ENCODE measurements around the gene SKI.

DNA sequence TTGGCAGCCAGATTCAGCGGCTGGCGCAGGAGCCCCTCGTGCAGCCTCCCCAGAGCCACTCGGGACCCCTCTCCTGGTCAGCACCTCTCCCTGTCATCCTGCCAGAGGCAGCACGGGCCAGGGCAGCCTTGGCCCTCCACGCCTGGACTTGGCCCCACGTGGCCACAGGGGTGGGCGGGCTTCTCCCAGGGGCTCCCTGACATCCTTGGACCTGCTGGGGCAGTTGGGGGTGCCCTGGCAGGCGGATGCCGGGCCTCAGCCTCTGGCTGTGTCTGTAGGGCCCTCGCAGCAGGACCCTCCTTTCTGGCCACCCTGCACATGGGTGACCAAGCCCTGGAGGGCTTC, 103.1 kb downstream of the SKI start:
- TF ChIP-seq, protein P1, sequence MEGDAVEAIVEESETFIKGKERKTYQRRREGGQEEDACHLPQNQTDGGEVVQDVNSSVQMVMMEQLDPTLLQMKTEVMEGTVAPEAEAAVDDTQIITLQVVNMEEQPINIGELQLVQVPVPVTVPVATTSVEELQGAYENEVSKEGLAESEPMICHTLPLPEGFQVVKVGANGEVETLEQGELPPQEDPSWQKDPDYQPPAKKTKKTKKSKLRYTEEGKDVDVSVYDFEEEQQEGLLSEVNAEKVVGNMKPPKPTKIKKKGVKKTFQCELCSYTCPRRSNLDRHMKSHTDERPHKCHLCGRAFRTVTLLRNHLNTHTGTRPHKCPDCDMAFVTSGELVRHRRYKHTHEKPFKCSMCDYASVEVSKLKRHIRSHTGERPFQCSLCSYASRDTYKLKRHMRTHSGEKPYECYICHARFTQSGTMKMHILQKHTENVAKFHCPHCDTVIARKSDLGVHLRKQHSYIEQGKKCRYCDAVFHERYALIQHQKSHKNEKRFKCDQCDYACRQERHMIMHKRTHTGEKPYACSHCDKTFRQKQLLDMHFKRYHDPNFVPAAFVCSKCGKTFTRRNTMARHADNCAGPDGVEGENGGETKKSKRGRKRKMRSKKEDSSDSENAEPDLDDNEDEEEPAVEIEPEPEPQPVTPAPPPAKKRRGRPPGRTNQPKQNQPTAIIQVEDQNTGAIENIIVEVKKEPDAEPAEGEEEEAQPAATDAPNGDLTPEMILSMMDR (IDR thresholded peaks at IDR 0.05; ENCODE audit: insufficient read depth, low read depth, low read length), result no peak
- TF ChIP-seq EZH2 (IDR thresholded peaks at IDR 0.05; ENCODE audit: insufficient read depth, low read length), result no peak

All from astrocyte (in vitro differentiated cells and primary cell).